Measurements from ENCODE around the gene UACA.

DNA sequence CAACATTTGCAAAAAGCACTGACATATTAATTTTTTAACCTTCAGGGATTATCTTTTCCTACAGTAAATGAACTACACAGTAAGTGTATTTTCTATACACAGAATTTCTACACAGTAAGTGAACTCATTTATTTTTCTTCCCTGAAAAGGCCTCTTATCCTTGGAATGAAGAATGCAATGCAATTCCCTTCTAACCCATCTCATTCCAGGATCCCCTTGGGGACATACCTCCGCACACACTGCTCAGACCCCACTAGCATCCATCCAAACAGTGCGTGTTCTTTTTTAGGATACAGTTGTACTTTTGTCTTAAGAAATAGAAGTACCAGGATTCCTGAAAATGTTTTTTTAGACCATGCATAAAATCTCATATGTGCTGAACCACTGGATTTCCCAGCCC is 152.8 kb downstream of the UACA start:
- TF ChIP-seq, protein P1, sequence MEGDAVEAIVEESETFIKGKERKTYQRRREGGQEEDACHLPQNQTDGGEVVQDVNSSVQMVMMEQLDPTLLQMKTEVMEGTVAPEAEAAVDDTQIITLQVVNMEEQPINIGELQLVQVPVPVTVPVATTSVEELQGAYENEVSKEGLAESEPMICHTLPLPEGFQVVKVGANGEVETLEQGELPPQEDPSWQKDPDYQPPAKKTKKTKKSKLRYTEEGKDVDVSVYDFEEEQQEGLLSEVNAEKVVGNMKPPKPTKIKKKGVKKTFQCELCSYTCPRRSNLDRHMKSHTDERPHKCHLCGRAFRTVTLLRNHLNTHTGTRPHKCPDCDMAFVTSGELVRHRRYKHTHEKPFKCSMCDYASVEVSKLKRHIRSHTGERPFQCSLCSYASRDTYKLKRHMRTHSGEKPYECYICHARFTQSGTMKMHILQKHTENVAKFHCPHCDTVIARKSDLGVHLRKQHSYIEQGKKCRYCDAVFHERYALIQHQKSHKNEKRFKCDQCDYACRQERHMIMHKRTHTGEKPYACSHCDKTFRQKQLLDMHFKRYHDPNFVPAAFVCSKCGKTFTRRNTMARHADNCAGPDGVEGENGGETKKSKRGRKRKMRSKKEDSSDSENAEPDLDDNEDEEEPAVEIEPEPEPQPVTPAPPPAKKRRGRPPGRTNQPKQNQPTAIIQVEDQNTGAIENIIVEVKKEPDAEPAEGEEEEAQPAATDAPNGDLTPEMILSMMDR (IDR thresholded peaks at IDR 0.05), result no peak
- TF ChIP-seq ZBTB21 (CRISPR knock-in tag; IDR thresholded peaks at IDR 0.05; ENCODE audit: borderline replicate concordance) (no peak), KAT7 (CRISPR knock-in tag; IDR thresholded peaks at IDR 0.05; ENCODE audit: borderline replicate concordance) (no peak), ELF4 (CRISPR knock-in tag; IDR thresholded peaks at IDR 0.05; ENCODE audit: low read depth) (no peak), ZNF512 (CRISPR knock-in tag; IDR thresholded peaks at IDR 0.05; ENCODE audit: borderline replicate concordance) (no peak)
